LNCAP (cell line): ENCODE results near the gene OR52H1.

ENCODE experiments used
- CTCF ChIP-seq: fragments of 450-650 bp; IDR thresholded peaks from 2 replicates; pipeline ENCODE4 v1.5.1; 2017; ENCODE audit warnings: mild to moderate bottlenecking

OR52H1 gene

DNA sequence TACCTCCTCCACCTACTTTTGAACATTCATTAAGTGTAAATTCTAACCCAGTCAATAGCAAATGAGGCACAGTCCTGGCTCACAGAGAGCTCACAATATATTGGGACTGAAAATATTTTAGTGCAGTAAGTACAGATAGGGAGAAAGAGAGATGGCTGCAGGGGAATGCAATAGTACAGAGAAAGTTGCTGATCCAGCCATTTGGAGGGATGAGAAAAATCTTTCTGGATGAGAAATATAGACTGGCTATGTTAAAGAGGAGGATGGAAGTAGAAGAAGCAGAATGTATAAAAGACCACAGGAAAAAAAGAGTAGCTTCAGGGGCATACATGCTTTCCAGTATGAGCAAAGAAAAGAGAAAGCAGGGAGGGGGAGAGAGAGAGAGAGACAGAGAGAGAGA, 28.8 kb upstream of the OR52H1 start:
- no peak for TF ChIP-seq CTCF

DNA sequence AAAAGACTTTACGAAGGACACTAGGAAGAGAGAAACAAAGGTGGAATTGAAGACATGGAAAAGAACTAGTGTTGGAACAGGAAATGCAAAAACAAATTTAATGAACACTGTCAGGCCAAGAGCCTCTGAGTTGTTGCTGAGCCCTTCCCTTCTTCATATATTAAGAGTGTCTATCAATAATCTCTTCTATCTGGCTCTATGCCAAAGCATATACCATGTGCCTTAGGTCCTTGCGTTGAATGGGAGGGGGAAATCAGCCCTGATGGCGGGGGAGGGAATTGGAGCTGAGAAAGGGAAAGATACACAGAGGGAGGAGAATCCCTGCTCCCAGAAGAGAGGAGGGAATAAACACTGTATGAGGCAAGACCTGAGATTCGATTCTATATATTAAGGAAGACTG, 26.8 kb upstream of the OR52H1 start:
- no peak for TF ChIP-seq CTCF

- no peak for TF ChIP-seq CTCF
These were observed 26.3 kb upstream of the OR52H1 start for GRCh38 chr11:5574654-5575053.

DNA sequence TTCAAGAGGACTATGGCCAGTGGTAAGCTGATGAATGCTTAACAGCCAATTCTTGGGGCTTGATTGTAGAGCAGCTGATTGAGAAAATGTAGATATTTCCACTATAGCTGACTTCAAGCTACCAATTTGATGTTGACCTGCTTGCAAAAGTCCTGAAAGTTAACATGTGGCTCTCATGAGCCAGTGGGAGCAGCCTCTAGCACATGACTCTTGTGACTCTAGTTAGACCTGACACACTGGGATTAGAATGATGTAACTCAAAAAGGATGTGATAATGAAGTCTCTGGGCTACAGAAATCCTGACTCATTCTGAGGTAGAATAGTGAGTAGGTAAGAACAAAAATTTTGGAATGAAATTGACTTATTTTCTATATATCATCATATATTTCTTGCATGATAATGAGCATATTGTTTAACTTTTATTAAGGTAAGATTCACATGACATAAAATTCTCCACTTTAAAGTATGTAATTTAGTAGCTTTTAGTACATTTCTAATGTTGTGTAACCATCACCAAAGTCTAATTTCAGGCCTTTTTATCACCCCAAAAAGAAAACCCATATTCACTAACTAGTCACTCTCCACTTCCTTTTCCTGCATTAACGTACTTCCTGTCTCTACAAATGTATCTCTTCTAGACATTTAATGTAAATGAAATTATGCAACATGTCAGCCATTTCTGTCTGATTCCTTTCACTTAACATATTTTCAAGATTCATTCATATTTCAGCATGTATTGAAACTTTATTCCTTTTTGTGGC, 16.1 kb upstream of the OR52H1 start:
- TF ChIP-seq CTCF, result no peak

GRCh38 chr11:5557751-5558150, 9.4 kb upstream of the OR52H1 start:
- no peak for TF ChIP-seq CTCF

DNA sequence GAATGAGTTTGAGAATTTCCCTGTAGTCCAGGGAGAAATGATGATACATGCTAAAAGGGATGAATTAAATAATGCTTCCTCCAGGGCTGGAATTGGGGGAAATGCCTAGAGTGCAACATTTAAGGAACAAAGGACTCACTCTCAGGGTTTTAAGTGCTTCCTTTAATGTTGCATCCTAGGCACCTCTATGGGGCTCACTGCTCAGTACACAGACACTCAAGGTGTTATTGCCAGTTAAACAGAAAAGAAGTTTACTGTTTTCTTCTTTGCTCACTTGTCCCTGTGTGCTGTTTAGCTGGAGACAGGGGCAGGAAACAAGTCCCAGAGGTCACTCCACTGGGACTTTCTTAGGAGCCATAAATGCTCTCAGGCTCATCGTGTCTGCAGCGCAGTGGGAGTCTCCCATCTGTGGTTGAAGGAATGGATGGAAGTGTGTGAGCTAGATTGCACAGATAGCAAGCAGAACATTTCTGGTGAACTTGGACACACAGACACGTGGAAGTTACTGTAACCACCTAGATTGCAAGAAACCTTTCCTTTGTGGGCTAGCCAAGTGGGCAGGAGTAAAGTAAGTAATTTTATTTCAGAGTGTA, 8.4 kb upstream of the OR52H1 start:
- TF ChIP-seq CTCF, result no peak

- 0 out of 2 replicates have a peak, but pooled peaks have one; percentile 27 for TF ChIP-seq CTCF
These were observed 5.0 kb upstream of the OR52H1 start for GRCh38 chr11:5553343-5553742.
